ENCODE data around the gene CACNA1C. TPM values are rescaled to one million over a fixed set of nuclear protein-coding genes. Genes with fewer than 3 reads are reported as not detected.

CACNA1C gene
- total RNA-seq, 1 donor from 2014 or later: 11.7 TPM

GRCh38 chr12:2247596-2247995 lies 194.8 kb downstream of the CACNA1C start:
- Mint-ChIP-seq H3K4me3 (ENCODE audit: low read depth) (no peak overlapping the region), H3K4me1 (ENCODE audit: low read depth) (peaks cover 12% of the 10 kb centered on the region), H3K27ac (no peak overlapping the region), H3K36me3 (ENCODE audit: insufficient read depth) (no peaks in the 10 kb centered on the region), H3K27me3 (peaks cover 19% of the 10 kb centered on the region), H3K9me3 (ENCODE audit: low read depth) (no peaks in the 10 kb centered on the region)
- DNase-seq (ENCODE audit: low spot score, unreplicated experiment): no peak
- TF ChIP-seq, protein P1, sequence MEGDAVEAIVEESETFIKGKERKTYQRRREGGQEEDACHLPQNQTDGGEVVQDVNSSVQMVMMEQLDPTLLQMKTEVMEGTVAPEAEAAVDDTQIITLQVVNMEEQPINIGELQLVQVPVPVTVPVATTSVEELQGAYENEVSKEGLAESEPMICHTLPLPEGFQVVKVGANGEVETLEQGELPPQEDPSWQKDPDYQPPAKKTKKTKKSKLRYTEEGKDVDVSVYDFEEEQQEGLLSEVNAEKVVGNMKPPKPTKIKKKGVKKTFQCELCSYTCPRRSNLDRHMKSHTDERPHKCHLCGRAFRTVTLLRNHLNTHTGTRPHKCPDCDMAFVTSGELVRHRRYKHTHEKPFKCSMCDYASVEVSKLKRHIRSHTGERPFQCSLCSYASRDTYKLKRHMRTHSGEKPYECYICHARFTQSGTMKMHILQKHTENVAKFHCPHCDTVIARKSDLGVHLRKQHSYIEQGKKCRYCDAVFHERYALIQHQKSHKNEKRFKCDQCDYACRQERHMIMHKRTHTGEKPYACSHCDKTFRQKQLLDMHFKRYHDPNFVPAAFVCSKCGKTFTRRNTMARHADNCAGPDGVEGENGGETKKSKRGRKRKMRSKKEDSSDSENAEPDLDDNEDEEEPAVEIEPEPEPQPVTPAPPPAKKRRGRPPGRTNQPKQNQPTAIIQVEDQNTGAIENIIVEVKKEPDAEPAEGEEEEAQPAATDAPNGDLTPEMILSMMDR (IDR thresholded peaks at IDR 0.05; ENCODE audit: unreplicated experiment): no peak

- Mint-ChIP-seq H3K27ac (no peak overlapping the region), H3K27me3 (peaks cover 17% of the 10 kb centered on the region), H3K4me3 (ENCODE audit: low read depth) (no peak overlapping the region), H3K4me1 (ENCODE audit: low read depth) (peaks cover 12% of the 10 kb centered on the region), H3K36me3 (ENCODE audit: insufficient read depth) (no peaks in the 10 kb centered on the region), H3K9me3 (ENCODE audit: low read depth) (no peaks in the 10 kb centered on the region)
- DNase-seq (ENCODE audit: low spot score, unreplicated experiment): no peak
- TF ChIP-seq, protein P1 (IDR thresholded peaks at IDR 0.05; ENCODE audit: unreplicated experiment): no peak
These were observed 195.5 kb downstream of the CACNA1C start for GRCh38 chr12:2248087-2248900.

DNA sequence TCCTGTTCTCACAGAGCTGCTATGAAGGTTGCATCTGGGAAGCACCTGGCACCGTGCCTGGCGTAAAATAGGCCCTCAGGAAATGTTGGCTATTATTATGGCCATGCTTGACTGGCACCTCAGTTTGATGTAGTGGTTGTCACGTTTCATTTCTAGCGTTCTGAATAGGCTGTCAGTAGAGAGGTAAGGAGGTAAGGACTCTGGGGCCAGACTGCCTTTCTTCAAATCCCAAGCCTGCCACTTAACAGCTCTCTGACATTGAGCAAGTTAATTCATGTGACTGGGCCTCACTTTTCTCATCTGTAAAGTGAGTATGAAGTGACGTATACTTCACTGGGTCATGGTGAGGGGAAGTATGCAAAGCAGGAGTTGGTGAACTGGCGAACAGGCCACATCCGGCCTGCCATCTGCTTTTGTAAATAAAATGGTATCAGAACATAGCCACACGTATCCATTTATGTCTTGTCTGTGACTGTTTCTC lies 196.2 kb downstream of the CACNA1C start:
- no peak overlapping the region for H3K4me3 Mint-ChIP-seq (ENCODE audit: low read depth)
- no peaks in the 10 kb centered on the region for H3K9me3 Mint-ChIP-seq (ENCODE audit: low read depth)
- no peak for DNase-seq (ENCODE audit: low spot score, unreplicated experiment)
- TF ChIP-seq, protein P1 (IDR thresholded peaks at IDR 0.05; ENCODE audit: unreplicated experiment): no peak
- peaks cover 17% of the 10 kb centered on the region for H3K27me3 Mint-ChIP-seq
- H3K36me3 Mint-ChIP-seq (ENCODE audit: insufficient read depth): no peaks in the 10 kb centered on the region
- no peak overlapping the region for H3K27ac Mint-ChIP-seq
- H3K4me1 Mint-ChIP-seq (ENCODE audit: low read depth): peaks cover 11% of the 10 kb centered on the region

- H3K4me1 Mint-ChIP-seq (ENCODE audit: low read depth): no peaks in the 10 kb centered on the region
- H3K27me3 Mint-ChIP-seq: peaks cover 13% of the 10 kb centered on the region
- no peak overlapping the region for H3K4me3 Mint-ChIP-seq (ENCODE audit: low read depth)
- H3K27ac Mint-ChIP-seq: no peak overlapping the region
- DNase-seq (ENCODE audit: low spot score, unreplicated experiment): no peak
- H3K36me3 Mint-ChIP-seq (ENCODE audit: insufficient read depth): peaks cover 2% of the 10 kb centered on the region
- H3K9me3 Mint-ChIP-seq (ENCODE audit: low read depth): peaks cover 3% of the 10 kb centered on the region
- TF ChIP-seq, protein P1 (IDR thresholded peaks at IDR 0.05; ENCODE audit: unreplicated experiment): no peak
These were observed 198.0 kb downstream of the CACNA1C start for GRCh38 chr12:2250797-2251196.

- Mint-ChIP-seq H3K27ac (no peak overlapping the region), H3K27me3 (peaks cover 11% of the 10 kb centered on the region), H3K36me3 (ENCODE audit: insufficient read depth) (peaks cover 3% of the 10 kb centered on the region), H3K9me3 (ENCODE audit: low read depth) (peaks cover 5% of the 10 kb centered on the region), H3K4me3 (ENCODE audit: low read depth) (no peak overlapping the region), H3K4me1 (ENCODE audit: low read depth) (no peaks in the 10 kb centered on the region)
- no peak for DNase-seq (ENCODE audit: low spot score, unreplicated experiment)
- TF ChIP-seq, protein P1 (IDR thresholded peaks at IDR 0.05; ENCODE audit: unreplicated experiment): no peak
These were observed 198.9 kb downstream of the CACNA1C start for GRCh38 chr12:2251526-2252209.

All from progenitor cell of endocrine pancreas (in vitro differentiated cells).